GM12891 (cell line): Measurements from ENCODE around the gene TSPAN3.

ENCODE experiments used
- DNase-seq: peaks from one replicate; pipeline ENCODE4 v3.0.0; 2011; ENCODE audit warnings: low spot score; ENCODE audit not compliant: insufficient read length
- FAIRE-seq: peaks from 2 replicates; lab custom pipeline; 2011; peaks lifted over from hg19 to GRCh38; lab: Jason Lieb, UNC
- PAX5 ChIP-seq: IDR thresholded peaks from 2 replicates; pipeline ENCODE4 v1.6.1; 2011; ENCODE audit warnings: low read length, moderate library complexity, mild to moderate bottlenecking; ENCODE audit not compliant: insufficient read depth, severe bottlenecking
- POLR2A ChIP-seq: IDR thresholded peaks from 2 replicates; pipeline ENCODE4 v1.6.1; 2011; ENCODE audit warnings: low read depth, low read length, control low read depth
- POLR2AphosphoS5 ChIP-seq: IDR thresholded peaks from 2 replicates; pipeline ENCODE4 v1.6.1; 2011; ENCODE audit warnings: low read depth, low read length, control low read depth
- POU2F2 ChIP-seq: IDR thresholded peaks from 2 replicates; pipeline ENCODE4 v1.6.1; 2011; ENCODE audit warnings: low read depth, mild to moderate bottlenecking, control low read depth, low read length, moderate library complexity
- SPI1 ChIP-seq: IDR thresholded peaks from 2 replicates; pipeline ENCODE4 v1.6.1; 2011; ENCODE audit warnings: low read depth, low read length, control low read depth
- TAF1 ChIP-seq: IDR thresholded peaks from 2 replicates; pipeline ENCODE4 v1.6.1; 2011; ENCODE audit warnings: low read depth, low read length, control low read depth

The TSPAN3 gene

DNA sequence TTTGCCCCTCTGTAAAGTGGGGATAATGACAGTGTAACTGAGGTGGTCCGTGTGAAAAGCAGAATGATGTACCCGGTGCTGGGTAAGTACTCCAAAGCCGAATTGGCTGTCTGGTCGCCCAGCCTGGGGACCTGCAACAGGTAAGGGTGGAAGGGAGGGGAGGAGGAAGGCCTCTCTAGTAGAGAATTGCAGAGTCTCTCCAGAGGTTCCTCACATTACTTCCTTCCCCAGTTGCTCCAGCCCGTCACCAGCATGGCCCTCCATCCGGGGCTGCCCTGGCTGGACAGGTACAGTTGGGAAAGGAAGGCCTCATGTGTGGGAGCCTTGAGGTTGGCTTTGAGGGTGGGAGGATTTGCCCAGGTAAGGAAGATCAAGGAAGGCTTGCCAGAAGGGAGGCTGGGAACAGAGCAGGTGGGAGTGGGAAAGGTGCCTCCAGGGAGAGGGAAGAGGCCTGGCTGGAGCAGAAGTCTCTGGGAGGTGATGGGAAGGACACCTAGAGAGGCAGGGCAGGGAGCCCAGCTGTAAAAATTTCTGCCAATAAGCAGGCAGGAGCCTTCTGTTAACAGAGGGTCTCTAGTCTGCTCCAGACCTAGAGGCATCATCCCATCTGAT lies 77.7 kb downstream of the TSPAN3 start:
- FAIRE-seq = no peak
- no peak for DNase-seq
- no peak for TF ChIP-seq POLR2AphosphoS5
- no peak for TF ChIP-seq POLR2A
- TF ChIP-seq POU2F2 = no peak
- no peak for TF ChIP-seq SPI1
- TF ChIP-seq PAX5 = no peak
- no peak for TF ChIP-seq TAF1

- no peak for TF ChIP-seq TAF1
- TF ChIP-seq PAX5 = no peak
- TF ChIP-seq SPI1 = no peak
- TF ChIP-seq POLR2AphosphoS5 = no peak
- TF ChIP-seq POU2F2 = no peak
- TF ChIP-seq POLR2A = no peak
- DNase-seq = no peak
- no peak for FAIRE-seq
Measured at GRCh38 chr15:76991741-76992645, 78.9 kb downstream of the TSPAN3 start.
